IMR-90 (cell line): ENCODE data around the gene SARS2. TPM values are rescaled to one million over a fixed set of nuclear protein-coding genes. Genes with fewer than 3 reads are reported as not detected.
"Not testable (repeated sequence)": the region's sequence is repeated elsewhere in the genome, so short reads cannot be mapped to it uniquely, and the experiment has no call there.

Source experiments
- ATAC-seq: fragments of 200-7000 bp; cut with Tn5 transposase; 2 replicates; pipeline ENCODE4 v1.9.1; 2020; ENCODE audit warnings: low read depth, mild to moderate bottlenecking, moderate library complexity
- BruUV-seq: library from RNA; stranded (reverse); fragments of 400-500 nt; replicated peaks from 2 replicates; lab custom pipeline; 2021; lab: Mats Ljungman, UMichigan
- CTCF ChIA-PET: fragments of 300-600 bp; formaldehyde crosslinking; extraction: SDS; loops from one replicate; lab custom pipeline; 2021; ENCODE audit warnings: antibody characterized with exemption; lab: Yijun Ruan, JAX
- POLR2A ChIA-PET: fragments of 300-600 bp; sonication (Branson Sonifier 250); formaldehyde crosslinking; loops from one replicate; lab custom pipeline; 2022; ENCODE audit warnings: antibody characterized with exemption; ENCODE audit not compliant: unreplicated experiment; lab: Charles Lee
- DNase-seq: peaks from one replicate; pipeline ENCODE4 v3.0.0; 2013
- H2AFZ ChIP-seq: replicated peaks from 2 replicates; pipeline ENCODE3; 2013; ENCODE audit warnings: low read length, mild to moderate bottlenecking; ENCODE audit not compliant: poor library complexity
- H2AK5ac ChIP-seq: 2 replicates; pipeline ENCODE4 v1.6.1; 2013; ENCODE audit warnings: low read depth, low read length, inconsistent platforms
- H2AK9ac ChIP-seq: replicated peaks from 2 replicates; pipeline ENCODE3; 2013; ENCODE audit warnings: mild to moderate bottlenecking, low read depth, low read length, moderate library complexity; ENCODE audit not compliant: poor library complexity
- H2BK120ac ChIP-seq: 2 replicates; pipeline ENCODE4 v1.6.1; 2013; ENCODE audit warnings: low read depth, low read length, inconsistent platforms
- H2BK15ac ChIP-seq: 3 replicates; pipeline ENCODE4 v1.6.1; 2013; ENCODE audit warnings: low read depth, low read length, inconsistent platforms
- H2BK20ac ChIP-seq: 2 replicates; pipeline ENCODE4 v1.6.1; 2013; ENCODE audit warnings: low read depth, mild to moderate bottlenecking, inconsistent platforms, low read length, moderate library complexity
- H2BK5ac ChIP-seq: 2 replicates; pipeline ENCODE4 v1.6.1; 2013; ENCODE audit warnings: mild to moderate bottlenecking, low read depth, low read length, inconsistent platforms; ENCODE audit not compliant: poor library complexity, severe bottlenecking
- H3K14ac ChIP-seq: replicated peaks from 2 replicates; pipeline ENCODE4 v1.6.1; 2013; ENCODE audit warnings: low read depth, low read length, inconsistent platforms
- H3K18ac ChIP-seq: 2 replicates; pipeline ENCODE4 v1.6.1; 2013; ENCODE audit warnings: low read depth, low read length, control low read depth
- H3K23ac ChIP-seq: 2 replicates; pipeline ENCODE4 v1.6.1; 2013; ENCODE audit warnings: low read depth, low read length, inconsistent platforms
- H3K27ac ChIP-seq: 2 replicates; pipeline ENCODE4 v1.5.1; 2013; ENCODE audit warnings: mild to moderate bottlenecking, control low read depth, low read length; ENCODE audit not compliant: insufficient read depth
- H3K27me3 ChIP-seq: 2 replicates; pipeline ENCODE4 v1.6.1; 2013; ENCODE audit warnings: low read length; ENCODE audit not compliant: control insufficient read depth, insufficient read depth
- H3K36me3 ChIP-seq: 2 replicates; pipeline ENCODE4 v1.6.1; 2013; ENCODE audit warnings: low read length, mixed read lengths; ENCODE audit not compliant: control insufficient read depth, insufficient read depth
- H3K4ac ChIP-seq: 2 replicates; pipeline ENCODE4 v1.6.1; 2013; ENCODE audit warnings: low read depth, low read length, inconsistent platforms
- H3K4me1 ChIP-seq: 2 replicates; pipeline ENCODE4 v1.6.1; 2013; ENCODE audit warnings: low read length, mixed read lengths; ENCODE audit not compliant: control insufficient read depth, insufficient read depth
- H3K4me2 ChIP-seq: 2 replicates; pipeline ENCODE4 v1.6.1; 2013; ENCODE audit warnings: low read depth, mild to moderate bottlenecking, control low read depth, low read length, moderate library complexity
- H3K4me3 ChIP-seq: 2 replicates; pipeline ENCODE4 v1.5.1; 2013; ENCODE audit warnings: low read depth, mild to moderate bottlenecking, control low read depth, low read length, moderate library complexity; ENCODE audit not compliant: insufficient read depth
- H3K56ac ChIP-seq: 2 replicates; pipeline ENCODE4 v1.6.1; 2013; ENCODE audit warnings: low read length, inconsistent platforms; ENCODE audit not compliant: insufficient read depth; ENCODE audit errors: extremely low read depth
- H3K79me1 ChIP-seq, 2 experiments: 2 replicates each; pipeline ENCODE4 v1.6.1; 2013; ENCODE audit warnings: low read length in 2 of 2, inconsistent platforms in 1 of 2, low read depth in 1 of 2
- H3K9ac ChIP-seq: 2 replicates; pipeline ENCODE4 v1.6.1; 2013; ENCODE audit warnings: low read depth, low read length, control low read depth
- H3K9me1 ChIP-seq: 2 replicates; pipeline ENCODE4 v1.6.1; 2013; ENCODE audit warnings: low read length, inconsistent platforms; ENCODE audit not compliant: insufficient read depth
- H3K9me3 ChIP-seq: 2 replicates; pipeline ENCODE4 v1.6.1; 2013; ENCODE audit warnings: low read length; ENCODE audit not compliant: control insufficient read depth, insufficient read depth
- H4K20me1 ChIP-seq: 2 replicates; pipeline ENCODE4 v1.6.1; 2013; ENCODE audit warnings: low read length, inconsistent platforms; ENCODE audit not compliant: insufficient read depth
- H4K5ac ChIP-seq: 2 replicates; pipeline ENCODE4 v1.6.1; 2013; ENCODE audit warnings: mild to moderate bottlenecking, low read depth, low read length, control low read depth
- H4K8ac ChIP-seq, 2 experiments: 2 replicates each; pipeline ENCODE4 v1.6.1; 2013; ENCODE audit warnings: low read depth in 2 of 2, low read length in 2 of 2, control low read depth in 1 of 2, inconsistent platforms in 1 of 2
- H4K91ac ChIP-seq: 2 replicates; pipeline ENCODE4 v1.6.1; 2013; ENCODE audit warnings: low read depth, low read length, inconsistent platforms; ENCODE audit not compliant: insufficient read depth
- FOS ChIP-seq: fragments of 150-350 bp; IDR thresholded peaks from 2 replicates; pipeline ENCODE4 v1.6.1; 2016; ENCODE audit warnings: low read depth, low read length
- RAD21 ChIP-seq: IDR thresholded peaks from 2 replicates; pipeline ENCODE4 v1.6.1; 2012; ENCODE audit warnings: low read length, improper control_type of control experiment
- RCOR1 ChIP-seq: IDR thresholded peaks from 2 replicates; pipeline ENCODE4 v1.6.1; 2012; ENCODE audit warnings: mild to moderate bottlenecking, low read length, improper control_type of control experiment; ENCODE audit not compliant: insufficient replicate concordance
- WGBS, 2 experiments: methylation state at CpG; one replicate each; pipeline versions ENCODE4 v1.1.5 to v1.1.7; 2013; ENCODE audit warnings: missing lambda C conversion rate in 2 of 2; ENCODE audit not compliant: insufficient read length in 1 of 2; ENCODE audit errors: extremely low coverage in 2 of 2; 5-methylcytosine and 5-hydroxymethylcytosine counted together
- dilution Hi-C: fragments of 300-500 bp; cut with HindIII; formaldehyde crosslinking; loops from one replicate; pipeline ENCODE4 v1.14.3; 2018; ENCODE audit warnings: low sequenced_read_pairs; ENCODE audit not compliant: unreplicated experiment
- in situ Hi-C: fragments of 300-500 bp; cut with MboI; formaldehyde crosslinking; loops from 3 replicates; pipeline ENCODE4 v1.14.3; 2019; ENCODE audit warnings: low sequenced_read_pairs, inconsistent platforms, mixed read lengths
- intact Hi-C: fragments of 100-400 bp; cut with micrococcal nuclease; formaldehyde crosslinking; loops from 2 replicates; pipeline ENCODE4 v1.10.0; 2022
- polyA plus RNA-seq, 3 experiments: library from polyadenylated mRNA; depleted of rRNA; stranded (reverse); fragments of >200 nt; gene quantifications; 2 replicates each; pipeline ENCODE4 v1.2.3, GENCODE V29; 2012; ENCODE audit warnings: low replicate concordance in 1 of 3
- total RNA-seq: library from RNA; depleted of rRNA; stranded (reverse); fragments of >200 nt; gene quantifications from 2 replicates; pipeline ENCODE4 v1.2.3, GENCODE V29; 2012
- TF ChIP-seq, protein P1 (sequence below): conservative IDR thresholded peaks from 2 replicates; pipeline ENCODE4 v1.5.1; 2012; ENCODE audit warnings: mild to moderate bottlenecking, low read depth, low read length, improper control_type of control experiment
- TF ChIP-seq, protein P2 (sequence below): fragments of 150-350 bp; IDR thresholded peaks from 2 replicates; pipeline ENCODE4 v1.6.1; 2017; ENCODE audit warnings: mild to moderate bottlenecking, antibody characterized with exemption, low read length, low read depth

The SARS2 gene
- total and polyA plus RNA-seq, 2 of the 4 experiments (the other 2 are of a cell fraction): 10.8 to 33.4 TPM

GRCh38 chr19:38941979-38942378 lies 11.4 kb upstream of the SARS2 start:
- no peaks in the 10 kb centered on the region for H3K4me1 ChIP-seq
- no peak overlapping the region for H2BK120ac ChIP-seq
- POLR2A ChIA-PET: no interaction called here
- H3K4ac ChIP-seq: no peak overlapping the region
- H3K27me3 ChIP-seq: no peaks in the 10 kb centered on the region
- no peak overlapping the region for H2BK20ac ChIP-seq
- H3K23ac ChIP-seq: no peak overlapping the region
- no peaks in the 10 kb centered on the region for H3K79me1 ChIP-seq
- no peak for ATAC-seq
- no peak overlapping the region for H3K56ac ChIP-seq
- no peak overlapping the region for H4K91ac ChIP-seq
- H2BK15ac ChIP-seq: no peak overlapping the region
- in situ Hi-C loops (loop anchor here (25.0 kb wide), 1 partner anchor 530 kb away; the partner anchor contains the start of gene FAM98C), dilution Hi-C loops (no loop called here), intact Hi-C loops (no loop called here)
- no peak overlapping the region for H3K27ac ChIP-seq
- BruUV-seq: no TSS peak
- H3K9ac ChIP-seq: no peak overlapping the region
- H4K8ac ChIP-seq: no peak overlapping the region
- WGBS, 2 experiments: no CpG with 5 or more reads among the region's 2 CpGs
- no peak overlapping the region for H3K4me2 ChIP-seq
- H3K36me3 ChIP-seq: peaks cover 15% of the 10 kb centered on the region
- H2BK5ac ChIP-seq: no peak overlapping the region
- H2AFZ ChIP-seq: no peak overlapping the region
- TF ChIP-seq RCOR1 (no peak), RAD21 (no peak), FOS (no peak)
- TF ChIP-seq, protein P1, sequence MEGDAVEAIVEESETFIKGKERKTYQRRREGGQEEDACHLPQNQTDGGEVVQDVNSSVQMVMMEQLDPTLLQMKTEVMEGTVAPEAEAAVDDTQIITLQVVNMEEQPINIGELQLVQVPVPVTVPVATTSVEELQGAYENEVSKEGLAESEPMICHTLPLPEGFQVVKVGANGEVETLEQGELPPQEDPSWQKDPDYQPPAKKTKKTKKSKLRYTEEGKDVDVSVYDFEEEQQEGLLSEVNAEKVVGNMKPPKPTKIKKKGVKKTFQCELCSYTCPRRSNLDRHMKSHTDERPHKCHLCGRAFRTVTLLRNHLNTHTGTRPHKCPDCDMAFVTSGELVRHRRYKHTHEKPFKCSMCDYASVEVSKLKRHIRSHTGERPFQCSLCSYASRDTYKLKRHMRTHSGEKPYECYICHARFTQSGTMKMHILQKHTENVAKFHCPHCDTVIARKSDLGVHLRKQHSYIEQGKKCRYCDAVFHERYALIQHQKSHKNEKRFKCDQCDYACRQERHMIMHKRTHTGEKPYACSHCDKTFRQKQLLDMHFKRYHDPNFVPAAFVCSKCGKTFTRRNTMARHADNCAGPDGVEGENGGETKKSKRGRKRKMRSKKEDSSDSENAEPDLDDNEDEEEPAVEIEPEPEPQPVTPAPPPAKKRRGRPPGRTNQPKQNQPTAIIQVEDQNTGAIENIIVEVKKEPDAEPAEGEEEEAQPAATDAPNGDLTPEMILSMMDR: no peak
- TF ChIP-seq, protein P2, sequence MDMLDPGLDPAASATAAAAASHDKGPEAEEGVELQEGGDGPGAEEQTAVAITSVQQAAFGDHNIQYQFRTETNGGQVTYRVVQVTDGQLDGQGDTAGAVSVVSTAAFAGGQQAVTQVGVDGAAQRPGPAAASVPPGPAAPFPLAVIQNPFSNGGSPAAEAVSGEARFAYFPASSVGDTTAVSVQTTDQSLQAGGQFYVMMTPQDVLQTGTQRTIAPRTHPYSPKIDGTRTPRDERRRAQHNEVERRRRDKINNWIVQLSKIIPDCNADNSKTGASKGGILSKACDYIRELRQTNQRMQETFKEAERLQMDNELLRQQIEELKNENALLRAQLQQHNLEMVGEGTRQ: no peak
- no peak overlapping the region for H3K14ac ChIP-seq
- DNase-seq: no peak
- H4K20me1 ChIP-seq: no peaks in the 10 kb centered on the region
- no peak overlapping the region for H2AK9ac ChIP-seq
- H4K5ac ChIP-seq: no peak overlapping the region
- CTCF ChIA-PET: no interaction called here
- no peak overlapping the region for H3K18ac ChIP-seq
- no peak overlapping the region for H3K4me3 ChIP-seq
- H3K9me1 ChIP-seq: 0 out of 2 replicates have a peak, but pooled peaks cover 4% of the 10 kb centered on the region
- no peaks in the 10 kb centered on the region for H3K9me3 ChIP-seq
- no peak overlapping the region for H2AK5ac ChIP-seq

DNA sequence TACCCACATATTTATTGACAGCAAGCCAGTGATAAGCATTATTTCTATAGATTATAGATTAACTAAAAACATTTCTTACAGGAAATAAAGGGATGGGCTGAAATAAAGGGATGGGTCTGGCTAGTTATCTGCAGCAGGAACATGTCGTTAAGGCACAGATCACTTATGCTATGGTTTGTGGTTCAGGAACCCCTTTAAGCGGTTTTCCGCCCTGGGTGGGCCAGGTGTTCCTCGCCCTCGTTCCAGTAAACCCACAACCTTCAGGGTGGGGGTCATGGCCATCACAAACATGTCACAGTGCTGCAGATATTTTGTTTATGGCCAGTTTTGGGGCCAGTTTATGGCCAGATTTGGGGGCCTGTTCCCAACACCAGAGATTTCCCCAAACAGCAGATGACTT lies 10.9 kb upstream of the SARS2 start:
- dilution Hi-C loops, ATAC-seq: not testable (repeated sequence)

More for the DNA sequence above, 10.9 kb upstream of the SARS2 start:
- H3K9ac ChIP-seq, H3K56ac ChIP-seq, H2BK5ac ChIP-seq, H3K4me2 ChIP-seq, H3K9me1 ChIP-seq, H3K18ac ChIP-seq, H3K4me1 ChIP-seq, H3K9me3 ChIP-seq, H3K14ac ChIP-seq, H3K27ac ChIP-seq, POLR2A ChIA-PET, H3K4me3 ChIP-seq, H2AK9ac ChIP-seq, H3K23ac ChIP-seq, H2AFZ ChIP-seq, H4K8ac ChIP-seq, H3K4ac ChIP-seq, H2AK5ac ChIP-seq, BruUV-seq, H2BK15ac ChIP-seq, CTCF ChIA-PET, H2BK20ac ChIP-seq, H3K27me3 ChIP-seq, H2BK120ac ChIP-seq, H4K20me1 ChIP-seq, DNase-seq, H3K79me1 ChIP-seq, H4K91ac ChIP-seq, H4K5ac ChIP-seq, intact Hi-C loops: not testable (repeated sequence)
- H3K36me3 ChIP-seq: peaks cover 13% of the 10 kb centered on the region
- 88% methylated on average over 1 of the region's 5 CpGs; no CpG with 5 or more reads in 1 of the 2 experiments for WGBS, 2 experiments
- in situ Hi-C loops: loop anchor here (25.0 kb wide), 1 partner anchor 529 kb away; the partner anchor contains the start of gene FAM98C
